ENCODE data around the gene COL20A1.

DNA sequence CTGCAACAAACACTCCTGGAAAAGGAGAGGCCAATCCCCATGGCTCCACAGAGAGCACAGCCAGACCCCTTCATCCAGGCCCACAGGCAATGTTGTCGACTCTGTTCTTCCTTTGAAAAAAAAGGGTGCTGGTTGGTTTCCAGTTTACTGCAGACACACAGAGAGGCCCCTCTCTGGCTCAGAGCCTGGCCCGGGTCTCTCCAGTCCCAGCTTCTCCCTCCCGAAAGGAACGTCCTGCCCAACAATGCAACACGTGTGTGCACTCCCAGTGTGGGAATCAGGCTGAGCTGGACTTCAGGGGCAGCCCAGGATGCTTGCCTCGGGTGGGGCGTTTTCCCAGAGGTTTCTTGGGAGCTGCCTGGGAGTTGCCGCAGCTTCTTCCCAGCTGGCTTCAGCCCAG lies 34.2 kb upstream of the COL20A1 start:
- TF ChIP-seq, protein P1, sequence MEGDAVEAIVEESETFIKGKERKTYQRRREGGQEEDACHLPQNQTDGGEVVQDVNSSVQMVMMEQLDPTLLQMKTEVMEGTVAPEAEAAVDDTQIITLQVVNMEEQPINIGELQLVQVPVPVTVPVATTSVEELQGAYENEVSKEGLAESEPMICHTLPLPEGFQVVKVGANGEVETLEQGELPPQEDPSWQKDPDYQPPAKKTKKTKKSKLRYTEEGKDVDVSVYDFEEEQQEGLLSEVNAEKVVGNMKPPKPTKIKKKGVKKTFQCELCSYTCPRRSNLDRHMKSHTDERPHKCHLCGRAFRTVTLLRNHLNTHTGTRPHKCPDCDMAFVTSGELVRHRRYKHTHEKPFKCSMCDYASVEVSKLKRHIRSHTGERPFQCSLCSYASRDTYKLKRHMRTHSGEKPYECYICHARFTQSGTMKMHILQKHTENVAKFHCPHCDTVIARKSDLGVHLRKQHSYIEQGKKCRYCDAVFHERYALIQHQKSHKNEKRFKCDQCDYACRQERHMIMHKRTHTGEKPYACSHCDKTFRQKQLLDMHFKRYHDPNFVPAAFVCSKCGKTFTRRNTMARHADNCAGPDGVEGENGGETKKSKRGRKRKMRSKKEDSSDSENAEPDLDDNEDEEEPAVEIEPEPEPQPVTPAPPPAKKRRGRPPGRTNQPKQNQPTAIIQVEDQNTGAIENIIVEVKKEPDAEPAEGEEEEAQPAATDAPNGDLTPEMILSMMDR (conservative IDR thresholded peaks at IDR 0.05 in 1 of 2, IDR thresholded peaks at IDR 0.05 in 1 of 2; ENCODE audit: low read depth in 1 of 2, low read length in 2 of 2) = no peak
- peak; percentile 7 for TF ChIP-seq EZH2 (IDR thresholded peaks at IDR 0.05; ENCODE audit: low read length, missing control alignments)

All from fibroblast of lung (primary cell).